Measurements from ENCODE around the gene CHML.

CHML gene

DNA sequence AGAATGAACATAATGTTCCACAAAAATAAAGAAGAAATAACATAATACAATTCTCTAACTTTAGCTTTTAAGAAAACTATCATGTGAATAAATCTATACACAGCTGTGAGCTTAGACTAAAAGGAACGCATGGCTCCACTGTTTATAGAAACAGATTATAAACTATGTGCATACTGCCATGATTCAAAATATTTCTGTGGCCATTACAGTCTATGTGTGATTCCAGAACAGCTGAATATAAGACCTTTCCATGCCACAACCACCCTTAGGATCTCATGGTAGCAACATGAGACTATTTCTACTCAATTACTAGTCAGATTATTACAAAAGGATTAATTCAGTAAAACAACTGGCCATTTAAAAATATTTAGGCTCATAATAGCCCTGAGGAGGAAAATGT lies 3.9 kb downstream of the CHML start:
- Histone ChIP-seq H3K4me3 (ENCODE audit: low read depth in 1 of 2, low read length in 1 of 2) (no peak overlapping the region), H3K36me3 (no peaks in the 10 kb centered on the region)

DNA sequence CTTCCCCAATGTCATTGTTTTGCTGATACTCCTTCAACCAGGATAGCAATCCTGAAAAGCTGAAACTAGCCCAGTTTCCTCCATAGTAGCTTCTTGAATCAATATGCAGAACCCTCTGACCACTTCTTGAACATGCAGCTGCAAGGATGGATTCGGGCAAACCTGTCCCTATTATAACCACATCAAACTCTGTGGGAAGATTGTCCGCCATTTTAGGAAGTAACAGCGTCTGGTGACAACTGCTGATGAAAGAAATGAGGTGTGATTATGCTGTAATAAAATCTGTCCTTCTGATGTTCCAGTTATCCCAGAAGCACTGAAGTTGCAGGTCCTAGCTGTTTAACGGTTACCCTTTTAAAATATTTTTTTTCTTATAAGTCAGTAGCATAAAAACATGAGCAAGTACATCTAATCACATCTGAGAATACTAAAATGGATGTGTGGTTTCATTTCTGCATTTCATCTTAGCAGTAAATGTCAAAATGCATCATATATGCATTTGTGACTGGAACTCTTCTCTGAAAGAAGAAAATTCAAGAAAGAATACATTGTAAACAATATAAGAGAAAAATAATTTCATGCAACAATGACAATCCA lies 4.5 kb downstream of the CHML start:
- Histone ChIP-seq H3K27me3 (no peaks in the 10 kb centered on the region), H3K4me3 (ENCODE audit: low read depth in 1 of 2, low read length in 1 of 2) (no peak overlapping the region), H3K27ac (no peak overlapping the region), H3K9me3 (no peaks in the 10 kb centered on the region), H3K4me1 (ENCODE audit: control insufficient read depth in 1 of 2, insufficient read depth in 1 of 2, low read depth in 1 of 2, low read length in 1 of 2) (peaks cover 17 to 22% of the 10 kb centered on the region in 2 experiments), H3K36me3 (no peaks in the 10 kb centered on the region)
- TF ChIP-seq, protein P1, sequence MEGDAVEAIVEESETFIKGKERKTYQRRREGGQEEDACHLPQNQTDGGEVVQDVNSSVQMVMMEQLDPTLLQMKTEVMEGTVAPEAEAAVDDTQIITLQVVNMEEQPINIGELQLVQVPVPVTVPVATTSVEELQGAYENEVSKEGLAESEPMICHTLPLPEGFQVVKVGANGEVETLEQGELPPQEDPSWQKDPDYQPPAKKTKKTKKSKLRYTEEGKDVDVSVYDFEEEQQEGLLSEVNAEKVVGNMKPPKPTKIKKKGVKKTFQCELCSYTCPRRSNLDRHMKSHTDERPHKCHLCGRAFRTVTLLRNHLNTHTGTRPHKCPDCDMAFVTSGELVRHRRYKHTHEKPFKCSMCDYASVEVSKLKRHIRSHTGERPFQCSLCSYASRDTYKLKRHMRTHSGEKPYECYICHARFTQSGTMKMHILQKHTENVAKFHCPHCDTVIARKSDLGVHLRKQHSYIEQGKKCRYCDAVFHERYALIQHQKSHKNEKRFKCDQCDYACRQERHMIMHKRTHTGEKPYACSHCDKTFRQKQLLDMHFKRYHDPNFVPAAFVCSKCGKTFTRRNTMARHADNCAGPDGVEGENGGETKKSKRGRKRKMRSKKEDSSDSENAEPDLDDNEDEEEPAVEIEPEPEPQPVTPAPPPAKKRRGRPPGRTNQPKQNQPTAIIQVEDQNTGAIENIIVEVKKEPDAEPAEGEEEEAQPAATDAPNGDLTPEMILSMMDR (IDR thresholded peaks at IDR 0.05), result no peak

More for the DNA sequence above, 3.9 kb downstream of the CHML start:
- Histone ChIP-seq H3K9me3 (no peaks in the 10 kb centered on the region), H3K27ac (no peak overlapping the region), H3K27me3 (no peaks in the 10 kb centered on the region), H3K4me1 (ENCODE audit: control insufficient read depth in 1 of 2, insufficient read depth in 1 of 2, low read depth in 1 of 2, low read length in 1 of 2) (peaks cover 21 to 23% of the 10 kb centered on the region in 2 experiments)
- TF ChIP-seq, protein P1 (IDR thresholded peaks at IDR 0.05), result no peak

DNA sequence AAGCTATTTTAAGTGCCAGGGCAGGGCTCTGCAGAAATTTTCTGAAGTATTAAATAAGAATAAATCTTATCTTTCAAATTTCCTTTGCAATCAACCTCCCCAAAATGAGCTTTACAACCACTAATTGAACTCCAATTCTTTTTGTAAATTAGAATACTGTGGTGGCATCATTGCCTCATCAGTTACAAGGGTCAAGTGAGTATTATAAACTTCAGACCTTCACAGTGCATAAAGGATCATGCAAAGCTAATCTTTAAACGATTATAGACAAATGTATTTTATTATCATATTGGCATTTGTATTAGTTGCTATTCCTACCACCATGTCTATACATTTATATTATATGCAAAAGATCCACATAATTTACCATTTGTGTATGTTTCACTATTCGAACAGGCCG lies 7.2 kb downstream of the CHML start:
- no peaks in the 10 kb centered on the region for H3K36me3 ChIP-seq
- peaks cover 9 to 11% of the 10 kb centered on the region in 2 experiments for H3K4me1 ChIP-seq (ENCODE audit: control insufficient read depth in 1 of 2, insufficient read depth in 1 of 2, low read depth in 1 of 2, low read length in 1 of 2)

DNA sequence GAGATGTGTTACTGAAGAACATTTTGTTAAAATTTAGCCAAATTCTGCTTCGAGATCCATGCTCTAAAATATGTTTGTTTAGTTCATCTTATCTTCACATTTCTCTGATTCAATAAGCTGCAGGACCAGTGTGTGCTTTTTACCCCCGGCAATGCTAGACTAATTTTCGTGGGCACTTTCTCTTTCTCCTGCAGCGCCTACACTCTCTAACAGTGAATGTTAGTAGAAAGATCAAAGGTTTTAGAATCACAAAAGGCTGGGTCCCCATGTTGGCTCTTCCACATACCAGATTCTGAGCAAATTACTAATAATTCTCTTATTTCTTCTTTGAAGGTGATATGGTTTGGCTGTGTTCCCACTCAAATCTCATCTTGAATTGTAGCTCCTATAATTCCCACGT lies 8.5 kb downstream of the CHML start:
- TF ChIP-seq, protein P1 (IDR thresholded peaks at IDR 0.05), result no peak
- Histone ChIP-seq H3K36me3 (no peaks in the 10 kb centered on the region), H3K4me1 (ENCODE audit: control insufficient read depth in 1 of 2, insufficient read depth in 1 of 2, low read depth in 1 of 2, low read length in 1 of 2) (peaks cover 11 to 12% of the 10 kb centered on the region in 2 experiments), H3K27me3 (no peaks in the 10 kb centered on the region), H3K9me3 (no peaks in the 10 kb centered on the region), H3K27ac (no peak overlapping the region), H3K4me3 (ENCODE audit: low read depth in 1 of 2, low read length in 1 of 2) (no peak overlapping the region)

More for the DNA sequence above, 7.2 kb downstream of the CHML start:
- Histone ChIP-seq H3K27me3 (no peaks in the 10 kb centered on the region), H3K27ac (no peak overlapping the region), H3K9me3 (no peaks in the 10 kb centered on the region), H3K4me3 (ENCODE audit: low read depth in 1 of 2, low read length in 1 of 2) (no peak overlapping the region)
- TF ChIP-seq, protein P1 (IDR thresholded peaks at IDR 0.05), result no peak

DNA sequence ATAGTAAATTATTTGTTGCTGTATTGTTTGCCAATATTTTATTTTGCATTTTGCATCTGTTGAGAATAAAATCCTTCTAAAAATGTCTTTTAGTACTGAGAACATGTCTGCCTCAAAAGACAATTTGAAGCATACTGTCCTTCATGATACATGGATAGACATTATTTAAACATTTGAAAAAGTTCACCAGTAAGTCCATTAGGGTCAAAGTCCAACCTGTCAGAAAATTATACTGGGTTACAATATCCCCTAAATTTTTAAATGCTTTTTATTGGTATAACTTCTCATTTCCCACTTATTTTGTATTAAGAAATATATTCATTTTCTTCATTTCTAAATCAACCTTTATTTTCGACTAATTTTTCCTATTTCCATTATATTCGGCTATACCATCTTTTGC lies 9.3 kb downstream of the CHML start:
- no peak overlapping the region for H3K4me3 ChIP-seq (ENCODE audit: low read depth in 1 of 2, low read length in 1 of 2)
- TF ChIP-seq, protein P1 (IDR thresholded peaks at IDR 0.05), result no peak
- H3K4me1 ChIP-seq (ENCODE audit: control insufficient read depth in 1 of 2, insufficient read depth in 1 of 2, low read depth in 1 of 2, low read length in 1 of 2), result peaks cover 11 to 12% of the 10 kb centered on the region in 2 experiments
- H3K27ac ChIP-seq, result no peak overlapping the region
- no peaks in the 10 kb centered on the region for H3K36me3 ChIP-seq
- no peaks in the 10 kb centered on the region for H3K9me3 ChIP-seq
- H3K27me3 ChIP-seq, result no peaks in the 10 kb centered on the region

All from neutrophil (primary cell).